ENCODE data around the gene FYCO1. TPM values are rescaled to one million over a fixed set of nuclear protein-coding genes. Genes with fewer than 3 reads are reported as not detected.
"Not testable (repeated sequence)": the region's sequence is repeated elsewhere in the genome, so short reads cannot be mapped to it uniquely, and the experiment has no call there.

Gene FYCO1
- 10 to 100 TPM; 35.8 to 51.2 (median 43.8) TPM for total RNA-seq

DNA sequence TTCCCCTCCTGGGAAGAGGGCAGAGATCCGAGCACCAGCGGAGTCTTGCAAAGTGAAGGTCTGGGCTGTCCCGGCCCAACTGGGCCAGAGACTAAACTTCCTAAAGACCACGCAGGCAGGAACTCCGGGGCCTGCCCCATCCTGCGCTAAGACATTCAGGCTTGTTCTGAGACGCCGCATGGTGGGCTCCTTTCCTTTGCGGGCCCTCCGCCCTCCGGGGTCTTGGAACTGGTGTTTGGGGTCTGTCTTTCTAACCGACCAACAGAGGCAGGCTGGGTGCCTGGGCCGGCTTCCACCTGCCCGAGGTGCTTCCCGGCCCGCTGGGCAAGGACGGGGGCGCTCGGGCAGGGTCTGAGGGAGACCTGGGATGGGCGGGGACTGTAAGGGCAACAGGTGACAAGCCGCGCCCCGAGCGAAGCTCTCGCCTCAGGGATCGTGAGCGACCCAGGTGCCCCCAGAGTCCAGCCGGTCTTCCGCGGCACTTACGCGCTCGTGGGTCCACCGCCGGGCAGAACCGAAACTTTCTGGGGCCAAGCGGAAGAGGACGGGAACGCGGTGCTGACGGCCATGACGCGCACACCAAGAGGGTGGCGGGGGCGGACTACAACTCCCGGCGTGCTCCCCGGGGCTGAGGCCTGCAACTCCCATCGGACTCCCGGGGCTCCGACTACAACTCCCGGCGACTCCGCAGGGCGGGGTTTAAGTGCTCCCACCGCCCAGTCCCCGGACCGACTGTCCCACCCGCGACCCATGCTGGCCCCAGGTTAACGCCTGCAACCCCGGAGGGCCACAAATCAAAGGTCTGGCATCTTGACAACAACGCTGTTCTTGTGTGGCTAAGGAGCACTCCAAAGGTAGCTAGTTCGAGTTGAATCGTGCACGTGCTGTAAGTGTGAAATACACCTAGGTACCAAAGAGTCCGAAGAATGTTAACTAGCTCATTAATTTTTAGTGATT, at the start of gene FYCO1:
FYCO1 (minus strand) TSS at position 589 of the 957 bp plus-strand sequence. CDS start 10,914 bp downstream, outside the sequence.
- TF ChIP-seq, protein P1, sequence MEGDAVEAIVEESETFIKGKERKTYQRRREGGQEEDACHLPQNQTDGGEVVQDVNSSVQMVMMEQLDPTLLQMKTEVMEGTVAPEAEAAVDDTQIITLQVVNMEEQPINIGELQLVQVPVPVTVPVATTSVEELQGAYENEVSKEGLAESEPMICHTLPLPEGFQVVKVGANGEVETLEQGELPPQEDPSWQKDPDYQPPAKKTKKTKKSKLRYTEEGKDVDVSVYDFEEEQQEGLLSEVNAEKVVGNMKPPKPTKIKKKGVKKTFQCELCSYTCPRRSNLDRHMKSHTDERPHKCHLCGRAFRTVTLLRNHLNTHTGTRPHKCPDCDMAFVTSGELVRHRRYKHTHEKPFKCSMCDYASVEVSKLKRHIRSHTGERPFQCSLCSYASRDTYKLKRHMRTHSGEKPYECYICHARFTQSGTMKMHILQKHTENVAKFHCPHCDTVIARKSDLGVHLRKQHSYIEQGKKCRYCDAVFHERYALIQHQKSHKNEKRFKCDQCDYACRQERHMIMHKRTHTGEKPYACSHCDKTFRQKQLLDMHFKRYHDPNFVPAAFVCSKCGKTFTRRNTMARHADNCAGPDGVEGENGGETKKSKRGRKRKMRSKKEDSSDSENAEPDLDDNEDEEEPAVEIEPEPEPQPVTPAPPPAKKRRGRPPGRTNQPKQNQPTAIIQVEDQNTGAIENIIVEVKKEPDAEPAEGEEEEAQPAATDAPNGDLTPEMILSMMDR (IDR thresholded peaks at IDR 0.05) = no peak
- peak; percentile 35 to 77 for TF ChIP-seq POLR2A (IDR thresholded peaks at IDR 0.05)
- DNase-seq = peak; percentile 94 to 98 (median 95)
- H3K27me3 ChIP-seq = no peaks in the 10 kb centered on the region
- H3K4me1 ChIP-seq = peaks cover 0 to 39% (median 20%) of the 10 kb centered on the region in 4 donors
- no peaks in the 10 kb centered on the region for H3K9me3 ChIP-seq
- no peaks in the 10 kb centered on the region for H3K36me3 ChIP-seq
- peak within 1 kb of the TSS; percentile 75 to 87 (median 86) for H3K4me3 ChIP-seq
- H3K27ac ChIP-seq = peak within 1 kb of the TSS; percentile 91 to 97 (median 93)

DNA sequence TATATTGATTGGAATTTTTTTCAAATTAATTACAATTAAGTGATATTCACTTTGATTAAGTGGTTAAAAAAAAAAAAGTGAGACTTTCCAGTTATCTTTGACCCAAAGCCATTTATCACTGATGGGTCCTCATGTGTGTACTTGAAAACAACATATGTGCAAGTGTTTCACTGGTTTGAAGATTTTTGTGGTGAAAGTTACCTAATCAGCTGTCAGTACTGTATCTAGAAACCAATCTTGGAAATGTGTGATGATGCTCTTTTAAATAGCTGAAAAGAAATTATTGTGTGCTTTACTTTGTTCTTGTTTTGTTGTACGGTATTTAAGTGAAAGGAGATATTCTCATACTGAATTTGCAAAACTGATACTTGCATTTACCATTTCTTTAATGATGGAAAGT, 43.3 kb upstream of the FYCO1 start:
- no peak overlapping the region for H3K4me3 ChIP-seq
- H3K27me3 ChIP-seq = no peaks in the 10 kb centered on the region
- DNase-seq = no peak
- H3K4me1 ChIP-seq = no peaks in the 10 kb centered on the region
- TF ChIP-seq POLR2A (IDR thresholded peaks at IDR 0.05) = no peak
- TF ChIP-seq, protein P1 (IDR thresholded peaks at IDR 0.05) = no peak
- H3K36me3 ChIP-seq = no peaks in the 10 kb centered on the region
- H3K27ac ChIP-seq = no peak overlapping the region
- H3K9me3 ChIP-seq = no peaks in the 10 kb centered on the region

DNA sequence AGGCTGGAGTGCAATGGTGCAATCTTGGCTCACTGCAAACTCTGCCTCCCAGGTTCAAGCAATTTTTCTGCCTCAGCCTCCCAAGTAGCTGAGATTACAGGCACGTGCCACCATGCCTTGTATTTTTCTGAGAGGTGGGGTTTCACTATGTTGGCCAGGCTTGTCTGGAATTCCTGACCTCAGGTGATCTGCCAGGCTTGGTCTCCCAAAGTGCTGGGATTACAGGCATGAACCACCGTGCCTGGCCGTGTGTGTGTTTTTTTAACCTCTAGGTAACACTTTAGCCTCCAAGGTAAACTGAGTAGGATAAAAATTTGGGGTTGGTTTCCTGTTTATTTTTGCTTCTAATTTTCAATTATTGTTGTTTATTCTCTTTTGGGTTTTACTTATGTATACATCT, 42.4 kb upstream of the FYCO1 start:
- not testable (repeated sequence) for H3K9me3 ChIP-seq, H3K36me3 ChIP-seq, H3K4me3 ChIP-seq, H3K27me3 ChIP-seq, H3K4me1 ChIP-seq, DNase-seq, H3K27ac ChIP-seq

DNA sequence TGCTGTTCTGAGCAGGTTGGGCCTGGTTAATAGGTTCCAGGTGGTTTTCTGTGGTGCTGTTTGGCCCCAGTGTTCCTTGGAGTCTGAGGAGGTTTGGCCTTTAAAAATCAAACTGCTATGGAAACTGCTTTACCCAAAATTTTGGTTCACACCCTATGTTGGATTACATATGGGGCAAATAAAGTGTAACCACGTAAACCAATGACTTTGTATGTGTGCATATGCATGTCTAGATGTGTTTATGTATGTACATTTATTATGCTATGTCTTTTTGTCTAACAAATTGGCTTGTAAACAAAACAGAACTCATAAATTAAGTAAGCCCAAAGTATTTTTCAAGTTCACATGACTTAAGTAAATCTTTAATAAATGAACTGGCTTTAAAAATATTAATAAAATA, 40.6 kb upstream of the FYCO1 start:
- Histone ChIP-seq H3K27me3 (no peaks in the 10 kb centered on the region), H3K36me3 (no peaks in the 10 kb centered on the region)
- TF ChIP-seq POLR2A (IDR thresholded peaks at IDR 0.05) = no peak
- TF ChIP-seq, protein P1 (IDR thresholded peaks at IDR 0.05) = no peak

DNA sequence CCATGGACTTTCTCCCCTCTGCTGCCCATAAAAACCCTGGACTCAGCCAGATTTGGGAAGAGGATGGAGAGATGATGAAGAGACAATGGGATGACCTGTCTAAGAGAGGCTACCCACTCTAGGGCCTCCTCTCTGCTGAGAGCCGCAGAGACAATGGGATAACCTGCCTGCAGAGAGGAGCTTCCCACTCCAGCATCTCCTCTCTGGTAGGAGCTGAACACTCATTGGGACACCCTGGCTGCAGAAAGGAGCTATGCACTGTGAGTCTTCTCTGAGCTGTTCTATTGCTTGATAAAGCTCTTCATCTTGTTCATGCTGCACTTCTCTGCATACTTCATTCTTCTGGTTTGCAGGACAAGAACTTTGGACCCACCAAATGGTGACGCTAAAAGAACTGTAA, 36.1 kb upstream of the FYCO1 start:
- H3K4me1 ChIP-seq = no peaks in the 10 kb centered on the region
- H3K27ac ChIP-seq = no peak overlapping the region
- no peaks in the 10 kb centered on the region for H3K36me3 ChIP-seq
- DNase-seq = no peak
- no peaks in the 10 kb centered on the region for H3K27me3 ChIP-seq
- H3K4me3 ChIP-seq = no peak overlapping the region
- TF ChIP-seq, protein P1 (IDR thresholded peaks at IDR 0.05) = no peak
- no peak for TF ChIP-seq POLR2A (IDR thresholded peaks at IDR 0.05)
- H3K9me3 ChIP-seq = peaks cover 0 to 6% (median 0%) of the 10 kb centered on the region in 4 donors

More for the DNA sequence above, 40.6 kb upstream of the FYCO1 start:
- no peak for DNase-seq
- no peaks in the 10 kb centered on the region for H3K4me1 ChIP-seq
- no peaks in the 10 kb centered on the region for H3K9me3 ChIP-seq
- no peak overlapping the region for H3K4me3 ChIP-seq
- no peak overlapping the region for H3K27ac ChIP-seq

DNA sequence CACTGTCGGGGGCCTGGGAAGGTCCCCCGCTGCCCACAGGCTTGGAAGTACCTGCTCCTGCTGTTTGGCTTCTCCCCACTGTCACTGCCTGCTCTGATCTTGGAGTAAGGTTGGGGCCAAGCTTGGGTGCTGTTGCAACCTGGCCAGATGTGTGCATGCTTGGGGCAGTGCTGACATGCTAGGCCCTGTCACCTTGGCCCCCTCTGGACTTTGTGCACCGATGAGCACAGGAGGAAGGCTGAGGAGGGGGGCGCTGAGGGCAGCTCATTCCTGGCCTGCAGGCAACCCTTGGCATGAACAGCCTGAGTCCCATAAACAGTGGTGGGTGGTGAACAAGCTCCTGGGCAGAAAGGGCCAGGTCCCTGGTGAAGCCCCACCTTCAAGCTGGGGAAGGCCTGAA, 35.6 kb upstream of the FYCO1 start:
- TF ChIP-seq, protein P1 (IDR thresholded peaks at IDR 0.05) = no peak
- no peak for TF ChIP-seq POLR2A (IDR thresholded peaks at IDR 0.05)

More for the DNA sequence above, 35.6 kb upstream of the FYCO1 start:
- Histone ChIP-seq H3K4me1 (no peaks in the 10 kb centered on the region), H3K4me3 (no peak overlapping the region), H3K36me3 (no peaks in the 10 kb centered on the region), H3K27me3 (no peaks in the 10 kb centered on the region), H3K9me3 (peaks cover 0 to 6% (median 0%) of the 10 kb centered on the region in 4 donors), H3K27ac (no peak overlapping the region)
- no peak for DNase-seq

Measured in Peyer's patch (tissue), 4 donors.